Globus pallidus (tissue), 1 donor: ENCODE results near the gene GRM4.

Experiments
- DNase-seq: peaks from one replicate; pipeline ENCODE4 v3.0.0-alpha.2; 2015; ENCODE audit warnings: low spot score

GRM4 gene

DNA sequence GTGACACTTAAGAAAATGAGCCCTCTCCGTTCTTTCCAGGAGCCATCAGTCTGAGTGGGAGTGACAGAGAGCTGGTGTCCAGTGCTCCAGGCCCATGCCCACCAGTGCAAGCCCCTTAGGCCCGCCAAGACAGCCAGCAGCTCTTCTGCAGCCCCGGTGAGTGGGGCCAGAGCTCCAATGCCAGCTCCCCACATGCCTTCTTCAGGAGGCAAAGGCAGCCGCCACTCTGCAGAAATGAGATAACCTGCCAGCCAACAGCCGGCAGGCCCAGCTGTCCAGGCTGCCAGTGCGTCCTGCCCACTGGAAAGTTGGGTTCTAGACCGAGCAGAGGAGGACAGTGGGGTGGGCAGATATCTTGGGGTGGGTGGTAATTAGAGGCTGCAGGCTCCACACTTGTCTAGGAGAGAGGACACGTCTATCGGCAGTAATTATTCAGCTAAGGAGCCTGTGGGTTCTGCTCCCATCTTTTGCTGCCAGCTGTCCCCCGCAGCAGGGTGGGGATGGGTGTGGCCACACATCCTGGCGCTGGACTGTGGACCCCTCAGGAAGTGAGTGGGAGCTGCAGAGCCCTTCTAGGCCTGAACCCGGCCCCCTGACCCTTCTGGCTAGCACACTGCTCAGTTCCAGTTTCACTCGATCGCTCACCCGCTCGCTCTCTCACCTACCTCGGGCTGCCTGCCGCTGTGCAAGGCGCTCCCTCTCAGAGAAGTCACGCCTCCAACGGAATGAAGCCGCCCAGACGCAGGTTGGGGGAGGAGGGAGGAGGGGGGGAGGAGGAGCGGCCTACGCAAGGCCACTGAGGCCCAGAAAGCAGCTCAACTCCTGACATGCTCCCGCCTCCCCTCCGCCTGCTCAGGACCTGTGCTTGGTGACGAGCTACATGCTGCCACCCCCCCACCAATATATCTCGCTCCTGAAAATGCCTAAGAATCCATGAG, 3.6 kb downstream of the GRM4 start:
- DNase-seq, result no peak

DNA sequence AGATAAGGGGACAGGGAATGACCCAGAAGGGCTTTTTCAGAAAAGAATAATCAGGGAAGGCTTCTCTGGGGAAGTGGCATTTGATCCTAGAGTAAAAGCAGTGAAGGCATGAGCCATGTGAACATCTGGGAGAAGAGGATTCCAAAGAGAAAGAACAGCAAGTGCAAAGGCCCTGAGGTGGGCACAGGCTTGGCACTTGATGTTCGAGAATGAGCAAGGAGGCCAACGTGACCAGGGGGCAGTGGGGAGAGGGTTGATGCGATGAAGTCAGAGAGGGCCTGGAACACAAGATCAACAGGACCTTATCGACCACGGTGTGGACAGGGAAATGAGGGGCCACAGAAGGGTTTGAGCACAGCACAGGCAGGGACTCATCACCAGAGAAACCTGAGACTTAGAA, 5.8 kb downstream of the GRM4 start:
- no peak for DNase-seq

GRCh38 chr6:34138914-34139510, 6.9 kb downstream of the GRM4 start:
- DNase-seq, result no peak

DNA sequence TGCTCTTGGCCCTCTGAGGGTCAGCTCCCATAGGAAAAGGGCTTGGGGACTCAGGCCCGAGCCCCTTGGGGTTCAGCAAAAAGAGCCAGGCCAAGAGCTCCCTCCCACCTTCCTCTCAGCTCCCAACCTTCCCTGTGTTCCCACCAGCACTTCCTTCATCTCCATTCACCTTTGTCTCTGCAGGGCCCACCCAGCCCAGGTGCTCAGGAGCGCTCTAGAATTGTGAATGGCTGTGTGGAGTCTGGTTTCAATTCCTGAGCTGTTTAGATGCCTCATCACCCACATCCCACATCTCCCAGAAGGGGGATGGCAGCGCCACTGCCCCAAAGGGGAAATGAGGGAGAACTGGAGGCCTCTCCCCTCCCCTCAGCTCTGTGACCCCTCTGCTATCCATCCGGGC, 7.7 kb downstream of the GRM4 start:
- no peak for DNase-seq

DNA sequence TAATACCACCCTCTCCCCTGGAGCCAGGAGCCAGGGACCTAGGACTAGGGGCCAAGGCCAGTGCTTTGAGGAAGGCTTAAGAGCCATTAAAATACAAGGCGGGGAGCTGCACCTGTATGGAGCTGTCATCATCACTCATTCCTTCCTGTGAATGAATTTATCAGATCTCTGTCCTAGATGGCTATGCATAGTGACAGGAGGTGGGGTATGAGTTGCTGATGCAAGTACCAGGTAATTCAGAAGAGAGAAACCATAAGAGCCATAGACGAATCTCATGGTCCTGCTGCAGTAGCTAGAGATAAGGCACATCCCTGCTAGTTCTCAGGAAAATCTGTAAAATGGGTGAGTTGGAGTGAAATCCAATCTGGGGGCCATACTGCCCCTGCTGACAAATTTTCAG, 10.3 kb downstream of the GRM4 start:
- no peak for DNase-seq

DNA sequence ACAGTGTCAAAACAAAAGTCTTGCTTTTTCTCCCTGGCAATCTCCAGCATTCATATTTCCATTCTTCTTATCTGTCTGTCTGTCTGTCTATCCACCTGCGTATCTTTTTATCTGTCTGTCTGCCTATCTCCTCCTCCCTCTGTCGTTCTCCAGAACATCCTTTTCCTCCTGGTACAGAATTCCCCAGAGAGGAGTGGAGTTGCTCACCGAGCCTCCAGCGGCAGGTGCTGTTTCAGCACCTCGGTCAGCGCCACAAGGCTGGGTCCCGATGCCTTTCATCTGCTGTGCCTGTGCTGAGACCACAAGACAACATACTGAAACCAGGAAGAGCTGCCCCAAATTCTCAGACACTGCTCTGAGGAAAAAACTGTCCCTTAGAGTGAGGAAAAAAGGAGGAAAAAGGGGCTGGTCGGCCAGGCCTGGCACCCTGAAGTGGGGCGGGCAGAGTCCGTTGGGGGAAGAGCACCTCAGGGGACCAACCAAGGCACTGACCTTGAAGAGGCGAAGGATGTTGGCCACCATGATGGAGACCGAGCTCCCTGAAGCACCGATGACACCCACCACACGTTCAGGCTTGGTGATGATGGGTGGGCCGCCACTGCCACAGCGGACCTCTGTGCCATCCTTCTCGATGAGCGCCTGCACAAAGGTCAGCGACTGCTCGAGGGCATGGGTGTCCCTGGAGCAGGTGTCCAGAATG, 13.3 kb downstream of the GRM4 start:
- no peak for DNase-seq

DNA sequence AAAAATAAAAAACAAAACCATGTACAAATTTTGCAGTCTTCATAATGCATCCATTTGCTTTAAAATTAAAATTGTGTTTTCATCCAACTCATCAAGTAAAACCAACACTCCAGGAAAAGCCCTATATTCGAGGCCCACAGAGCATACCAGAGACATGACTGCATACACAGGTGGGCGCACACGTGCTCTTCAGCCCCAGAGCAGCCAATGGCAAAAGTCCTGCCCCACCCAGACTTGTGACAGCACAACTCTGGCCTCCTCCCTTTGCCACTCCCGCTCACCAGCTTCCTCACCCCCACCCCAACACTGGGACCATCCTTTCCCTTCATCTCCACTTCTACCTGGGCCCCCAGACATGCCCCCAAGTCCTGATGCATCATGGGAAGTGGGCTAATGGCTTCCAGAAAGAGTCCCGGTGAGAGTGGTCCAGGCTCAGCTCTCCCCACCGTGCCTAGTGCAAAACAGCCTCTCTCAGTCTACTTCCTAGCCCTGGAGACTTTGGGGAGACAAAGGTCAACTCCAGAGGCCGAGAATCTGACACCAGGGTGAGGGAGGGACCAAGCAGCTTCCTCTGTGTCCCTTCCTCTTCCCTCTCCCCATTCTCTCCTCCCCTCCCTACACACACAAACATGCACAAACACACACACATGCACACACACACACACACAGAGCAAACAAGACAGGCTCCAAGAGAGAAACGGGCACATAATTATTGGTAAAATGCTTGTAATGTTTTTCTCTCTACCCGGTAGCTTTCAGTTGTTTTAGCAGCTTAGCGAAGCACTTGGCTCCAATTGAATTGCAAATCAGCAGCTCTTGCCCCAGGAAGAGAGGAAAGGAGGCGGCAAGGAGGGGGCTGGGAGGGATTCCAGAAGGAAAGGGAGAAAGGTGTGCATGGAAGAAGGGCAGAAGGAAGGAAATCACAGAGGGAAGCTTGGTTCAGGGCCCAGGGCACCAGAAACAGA, 14.3 kb downstream of the GRM4 start:
- no peak for DNase-seq

DNA sequence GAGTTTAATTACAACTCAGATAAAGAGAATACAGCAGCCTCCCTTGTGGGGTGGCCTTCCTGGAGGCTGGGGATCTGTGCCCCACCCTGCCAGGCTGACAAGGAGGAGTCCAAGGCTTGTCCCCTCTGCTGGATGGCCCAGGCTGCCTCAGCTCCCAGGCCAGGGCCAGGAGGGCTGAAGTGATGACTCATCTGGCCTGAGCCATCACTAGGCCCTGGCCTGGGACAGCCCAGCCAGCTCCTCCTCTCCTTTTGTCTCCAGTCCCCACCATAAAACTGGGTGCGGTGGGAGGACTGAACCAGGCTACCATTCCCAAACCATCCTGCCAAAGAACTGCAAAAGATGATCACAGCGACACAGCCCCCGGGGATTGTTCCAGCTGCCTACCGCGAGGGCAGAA, 15.0 kb downstream of the GRM4 start:
- no peak for DNase-seq

- DNase-seq, result no peak
Measured at GRCh38 chr6:34129753-34130152, 16.1 kb downstream of the GRM4 start.

- DNase-seq, result no peak
Measured at GRCh38 chr6:34128045-34128444, 17.8 kb downstream of the GRM4 start.

- DNase-seq, result no peak
Measured at GRCh38 chr6:34126419-34126818, 19.5 kb downstream of the GRM4 start.

- no peak for DNase-seq
Measured at GRCh38 chr6:34125939-34126338, 19.9 kb downstream of the GRM4 start.

GRCh38 chr6:34120953-34121675, 24.8 kb downstream of the GRM4 start:
- DNase-seq, result no peak

GRCh38 chr6:34115915-34116314, 30.0 kb downstream of the GRM4 start:
- DNase-seq, result no peak

- no peak for DNase-seq
Measured at GRCh38 chr6:34115403-34115795, 30.5 kb downstream of the GRM4 start.

GRCh38 chr6:34114695-34115402, 31.0 kb downstream of the GRM4 start:
- no peak for DNase-seq

DNA sequence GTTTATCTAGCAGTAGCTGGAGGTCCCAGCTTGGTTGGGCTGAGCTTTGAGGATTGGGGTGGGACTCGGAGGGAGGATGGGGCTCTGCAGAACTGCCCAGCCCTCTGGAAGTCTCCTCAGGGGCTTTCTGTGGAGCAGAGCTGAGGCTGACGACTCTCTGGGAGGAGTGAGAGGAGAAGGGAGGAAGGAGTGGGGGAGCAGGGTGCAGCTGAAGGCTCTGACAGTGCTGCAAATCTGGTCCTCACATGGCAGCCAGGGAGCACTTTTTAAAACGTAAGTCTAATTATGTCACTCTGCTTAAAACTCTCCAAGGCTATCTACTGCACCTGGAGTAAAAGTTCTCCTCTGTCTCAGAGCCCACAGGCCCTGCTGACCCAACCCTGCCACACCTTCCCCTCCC, 32.4 kb downstream of the GRM4 start:
- DNase-seq, result no peak

DNA sequence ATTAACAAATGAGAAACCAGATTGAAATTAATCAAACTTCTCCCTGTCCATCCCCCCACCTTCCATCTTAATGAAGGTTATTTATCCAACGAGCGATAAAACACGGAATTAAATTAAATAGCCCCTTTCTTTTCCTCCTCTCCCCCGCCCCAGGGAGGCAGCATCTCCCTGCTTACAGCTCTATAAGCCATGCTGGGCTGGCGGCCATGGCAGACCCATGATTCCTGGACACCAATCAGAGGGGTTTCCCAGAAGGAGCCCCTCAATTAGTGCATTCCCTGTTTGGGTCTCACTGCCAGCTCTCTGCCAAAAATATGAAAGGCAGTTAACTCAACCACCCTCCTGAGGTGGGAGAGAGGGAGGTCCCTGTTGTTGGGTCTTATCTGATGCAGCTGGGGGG, 33.8 kb downstream of the GRM4 start:
- no peak for DNase-seq

- no peak for DNase-seq
Measured at GRCh38 chr6:34110610-34111009, 35.3 kb downstream of the GRM4 start.

GRCh38 chr6:34108176-34108575, 37.7 kb downstream of the GRM4 start:
- no peak for DNase-seq

GRCh38 chr6:34106900-34107299, 39.0 kb downstream of the GRM4 start:
- no peak for DNase-seq
